Measurements from ENCODE around the gene FOXO1.

DNA sequence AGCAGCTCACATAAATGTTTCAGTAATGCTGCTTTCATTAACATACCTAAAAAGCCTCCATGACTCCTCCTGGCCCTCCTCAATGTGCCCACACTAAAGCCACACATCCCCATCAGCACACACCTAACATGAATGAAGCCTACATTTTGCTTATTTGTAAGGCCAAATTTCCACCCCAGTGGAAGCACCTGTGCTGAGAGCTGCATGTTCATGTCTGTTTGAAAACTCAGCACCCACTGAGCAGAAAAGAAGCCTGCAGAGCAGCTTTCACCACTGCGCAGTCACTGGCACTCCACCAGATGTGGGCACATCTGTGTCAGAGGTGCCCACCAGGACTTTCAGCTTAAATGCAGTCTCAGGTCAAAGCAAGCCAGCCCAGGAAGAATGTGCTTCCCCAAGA lies 93.5 kb downstream of the FOXO1 start:
- TF ChIP-seq, protein P1, sequence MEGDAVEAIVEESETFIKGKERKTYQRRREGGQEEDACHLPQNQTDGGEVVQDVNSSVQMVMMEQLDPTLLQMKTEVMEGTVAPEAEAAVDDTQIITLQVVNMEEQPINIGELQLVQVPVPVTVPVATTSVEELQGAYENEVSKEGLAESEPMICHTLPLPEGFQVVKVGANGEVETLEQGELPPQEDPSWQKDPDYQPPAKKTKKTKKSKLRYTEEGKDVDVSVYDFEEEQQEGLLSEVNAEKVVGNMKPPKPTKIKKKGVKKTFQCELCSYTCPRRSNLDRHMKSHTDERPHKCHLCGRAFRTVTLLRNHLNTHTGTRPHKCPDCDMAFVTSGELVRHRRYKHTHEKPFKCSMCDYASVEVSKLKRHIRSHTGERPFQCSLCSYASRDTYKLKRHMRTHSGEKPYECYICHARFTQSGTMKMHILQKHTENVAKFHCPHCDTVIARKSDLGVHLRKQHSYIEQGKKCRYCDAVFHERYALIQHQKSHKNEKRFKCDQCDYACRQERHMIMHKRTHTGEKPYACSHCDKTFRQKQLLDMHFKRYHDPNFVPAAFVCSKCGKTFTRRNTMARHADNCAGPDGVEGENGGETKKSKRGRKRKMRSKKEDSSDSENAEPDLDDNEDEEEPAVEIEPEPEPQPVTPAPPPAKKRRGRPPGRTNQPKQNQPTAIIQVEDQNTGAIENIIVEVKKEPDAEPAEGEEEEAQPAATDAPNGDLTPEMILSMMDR (IDR thresholded peaks at IDR 0.05; ENCODE audit: insufficient read depth, low read depth, low read length): no peak
- no peak for TF ChIP-seq EZH2 (IDR thresholded peaks at IDR 0.05; ENCODE audit: insufficient read depth, low read length)

Data from astrocyte (in vitro differentiated cells and primary cell).